GM12865 (cell line): ENCODE measurements around the gene RNLS.

ENCODE experiments used
- DNase-seq: peaks from one replicate; pipeline ENCODE4 v3.0.0; 2010; ENCODE audit warnings: low read depth
- H3K4me3 ChIP-seq: 2 replicates; pipeline ENCODE4 v1.5.1; 2011; ENCODE audit warnings: mild to moderate bottlenecking, low read depth, low read length, control low read depth
- CTCF ChIP-seq: IDR thresholded peaks from 2 replicates; pipeline ENCODE4 v1.5.1; 2011; ENCODE audit warnings: low read length, control low read depth, low read depth, inconsistent platforms; ENCODE audit not compliant: insufficient read depth; ENCODE audit errors: missing control alignments

The RNLS gene

GRCh38 chr10:88534072-88534665 is 48.9 kb downstream of the RNLS start:
- no peak overlapping the region for H3K4me3 ChIP-seq
- DNase-seq = no peak
- no peak for TF ChIP-seq CTCF

GRCh38 chr10:88531392-88532052 is 51.6 kb downstream of the RNLS start:
- DNase-seq = no peak
- TF ChIP-seq CTCF = no peak
- no peak overlapping the region for H3K4me3 ChIP-seq

- DNase-seq = no peak
- H3K4me3 ChIP-seq = no peak overlapping the region
- TF ChIP-seq CTCF = no peak
These were observed 52.3 kb downstream of the RNLS start for GRCh38 chr10:88530629-88531391.

GRCh38 chr10:88530093-88530492 is 53.0 kb downstream of the RNLS start:
- DNase-seq = no peak
- no peak overlapping the region for H3K4me3 ChIP-seq
- no peak for TF ChIP-seq CTCF

- no peak for DNase-seq
- no peak for TF ChIP-seq CTCF
These were observed 54.1 kb downstream of the RNLS start for GRCh38 chr10:88528806-88529570.

GRCh38 chr10:88528201-88528600 is 54.9 kb downstream of the RNLS start:
- no peak for TF ChIP-seq CTCF
- no peak overlapping the region for H3K4me3 ChIP-seq
- DNase-seq = no peak

More at GRCh38 chr10:88528806-88529570, 54.1 kb downstream of the RNLS start:
- H3K4me3 ChIP-seq = no peak overlapping the region
